K562 (cell line): Measurements from ENCODE around the gene FAM83E. TPM values are rescaled to one million over a fixed set of nuclear protein-coding genes. Genes with fewer than 3 reads are reported as not detected.

ENCODE experiments used
- ATAC-seq: fragments of 200-7000 bp; cut with Tn5 transposase; 3 replicates; pipeline ENCODE4 v1.9.1; 2020; ENCODE audit warnings: moderate library complexity
- BruUV-seq: library from RNA; stranded (reverse); fragments of 400-500 nt; replicated peaks from 2 replicates; lab custom pipeline; 2021; lab: Mats Ljungman, UMichigan
- CTCF ChIA-PET: fragments of 300-600 bp; formaldehyde crosslinking; extraction: SDS; loops from one replicate; lab custom pipeline; 2021; ENCODE audit warnings: low intra/inter-chr PET ratio; lab: Yijun Ruan, JAX
- POLR2A ChIA-PET: fragments of 300-600, 350-650 bp; sonication (Branson Sonifier 250); formaldehyde crosslinking; extraction: SDS; loops from one replicate; lab custom pipeline; 2021; ENCODE audit warnings: antibody characterized with exemption, inconsistent platforms; lab: Yijun Ruan, JAX
- DNase-seq, 4 experiments: peaks; one replicate each; pipeline versions ENCODE4 v3.0.0 to v3.0.0-alpha.2; 2011 to 2018; ENCODE audit warnings: low spot score in 3 of 4, mixed read lengths in 3 of 4; ENCODE audit errors: extremely low read depth in 1 of 4
- FAIRE-seq: peaks from 2 replicates; lab custom pipeline; 2011; peaks lifted over from hg19 to GRCh38; lab: Jason Lieb, UNC
- H2AFZ ChIP-seq: 2 replicates; pipeline ENCODE4 v1.6.0; 2011; ENCODE audit warnings: low read depth, low read length, control low read depth, inconsistent platforms
- H3K27ac ChIP-seq: fragments of 200-600 bp; 3 replicates; pipeline ENCODE4 v1.8.0; 2011; ENCODE audit warnings: low read depth, mild to moderate bottlenecking, control low read depth, inconsistent platforms, low read length, moderate library complexity, mixed read lengths; ENCODE audit errors: extremely low read depth
- H3K27me3 ChIP-seq, 2 experiments: fragments of 300-600 bp in 1 of 2; 2 replicates in 1 of 2; 3 replicates in 1 of 2; pipeline versions ENCODE4 v1.6.0 to v1.8.0; 2011; ENCODE audit warnings: inconsistent platforms in 2 of 2, low read length in 2 of 2, mild to moderate bottlenecking in 1 of 2, mixed read lengths in 1 of 2, moderate library complexity in 1 of 2; ENCODE audit not compliant: control insufficient read depth in 2 of 2, insufficient read depth in 2 of 2
- H3K36me3 ChIP-seq: fragments of 300-600 bp; 3 replicates; pipeline ENCODE4 v1.8.0; 2011; ENCODE audit warnings: mild to moderate bottlenecking, low read length, inconsistent platforms; ENCODE audit not compliant: control insufficient read depth, insufficient read depth
- H3K4me1 ChIP-seq, 2 experiments: fragments of 200-600 bp in 1 of 2; replicated peaks in 1 of 2; 2 replicates in 1 of 2; 3 replicates in 1 of 2; pipeline versions ENCODE4 v1.5.1 to v1.8.0; 2011; ENCODE audit warnings: inconsistent platforms in 2 of 2, low read length in 2 of 2, mild to moderate bottlenecking in 1 of 2, mixed read lengths in 1 of 2, moderate library complexity in 1 of 2; ENCODE audit not compliant: control insufficient read depth in 2 of 2, insufficient read depth in 2 of 2
- H3K4me2 ChIP-seq: 2 replicates; pipeline ENCODE4 v1.6.1; 2011; ENCODE audit warnings: low read length, control low read depth, inconsistent platforms, mixed read lengths; ENCODE audit not compliant: insufficient read depth
- H3K4me3 ChIP-seq: fragments of 200-600 bp; sonication (generic), shearing (Covaris generic); 2 replicates; pipeline ENCODE4 v1.5.1; 2016; ENCODE audit warnings: control low read depth, inconsistent platforms
- H3K79me2 ChIP-seq: fragments of 200-600 bp; 3 replicates; pipeline ENCODE4 v1.8.0; 2011; ENCODE audit warnings: low read length, inconsistent platforms; ENCODE audit not compliant: control insufficient read depth, insufficient read depth
- H3K9ac ChIP-seq, 2 experiments: 2 replicates each; pipeline versions ENCODE4 v1.6.0 to v1.6.1; 2011; ENCODE audit warnings: low read depth in 2 of 2, low read length in 2 of 2, control low read depth in 1 of 2, inconsistent platforms in 1 of 2, mild to moderate bottlenecking in 1 of 2, mixed read lengths in 1 of 2; ENCODE audit not compliant: insufficient read depth in 1 of 2
- H3K9me1 ChIP-seq: one replicate; pipeline ENCODE4 v1.6.0; 2011; ENCODE audit warnings: inconsistent platforms, mild to moderate bottlenecking, low read length, moderate library complexity; ENCODE audit not compliant: control insufficient read depth, insufficient read depth
- H3K9me3 ChIP-seq: replicated peaks from 2 replicates; pipeline ENCODE4 v1.5.1; 2011; ENCODE audit warnings: low read depth, low read length, inconsistent platforms; ENCODE audit not compliant: control insufficient read depth, insufficient read depth
- H4K20me1 ChIP-seq: replicated peaks from 2 replicates; pipeline ENCODE4 v1.6.1; 2011; ENCODE audit warnings: low read length, inconsistent platforms, mixed read lengths; ENCODE audit not compliant: control insufficient read depth, insufficient read depth
- ATF7 ChIP-seq: fragments of 450-650 bp; IDR thresholded peaks from 2 replicates; pipeline ENCODE4 v1.7.1; 2014; ENCODE audit warnings: mild to moderate bottlenecking, moderate library complexity
- HNRNPUL1 ChIP-seq: fragments of 200-400 bp; formaldehyde crosslinking; IDR thresholded peaks from 2 replicates; pipeline ENCODE4 v1.6.1; 2017; ENCODE audit warnings: low read length
- POLR2A ChIP-seq: fragments of 450-650 bp; conservative IDR thresholded peaks from 2 replicates; pipeline ENCODE4 v1.6.1; 2016
- POLR2H ChIP-seq: IDR thresholded peaks from 2 replicates; pipeline ENCODE4 v1.6.1; 2016; ENCODE audit warnings: missing genetic modification characterization, low read depth, mild to moderate bottlenecking, control low read depth, missing compliant biosample characterization, moderate library complexity
- RBFOX2 ChIP-seq: fragments of 200-400 bp; formaldehyde crosslinking; IDR thresholded peaks from 2 replicates; pipeline ENCODE4 v1.6.1; 2017; ENCODE audit warnings: low read depth, mild to moderate bottlenecking, low read length, moderate library complexity
- RBM22 ChIP-seq: fragments of 200-400 bp; formaldehyde crosslinking; IDR thresholded peaks from 2 replicates; pipeline ENCODE4 v1.6.1; 2018; ENCODE audit warnings: low read length, low read depth; ENCODE audit not compliant: poor library complexity, severe bottlenecking
- TFAP4 ChIP-seq: sonication (generic); formaldehyde crosslinking; IDR thresholded peaks from 2 replicates; pipeline ENCODE4 v1.8.0; 2022; ENCODE audit warnings: missing genetic modification reagents, mild to moderate bottlenecking, moderate library complexity, borderline replicate concordance
- ZNF57 ChIP-seq: fragments of 450-650 bp; formaldehyde crosslinking; IDR thresholded peaks from 2 replicates; pipeline ENCODE4 v1.4.0; 2020; ENCODE audit warnings: mild to moderate bottlenecking, moderate library complexity
- WGBS: fragments of 100-300 bp; shearing (Covaris generic); methylation state at CpG from one replicate; pipeline ENCODE4 v1.1.6; 2016; ENCODE audit warnings: low coverage, mixed read lengths; ENCODE audit not compliant: insufficient coverage; ENCODE audit errors: missing lambda C conversion rate; 5-methylcytosine and 5-hydroxymethylcytosine counted together
- in situ Hi-C: fragments of 300-500 bp; cut with MboI; formaldehyde crosslinking; loops from 4 replicates; pipeline ENCODE4 v1.15.0; 2018; ENCODE audit warnings: inconsistent platforms, mixed read lengths
- intact Hi-C: fragments of 100-400 bp; cut with micrococcal nuclease; formaldehyde crosslinking; loops from 2 replicates; pipeline ENCODE4 v1.14.2; 2022
- polyA plus RNA-seq, 8 experiments: library from polyadenylated mRNA; depleted of rRNA in 4 of 8; stranded (reverse) in 5 of 8; unstranded in 3 of 8; fragments of >200 nt; fragmentation: Nextera tagmentation in 2 of 8; fragmentation: Illumina TruSeq in 1 of 8; extraction: Ambion mirVana in 2 of 8; extraction: Trizol in 1 of 8; gene quantifications; 2 replicates each; pipeline versions ENCODE4 v1.2.1 to v1.2.3, GENCODE V29; 2011 to 2014; ENCODE audit warnings: inconsistent platforms in 1 of 8, missing spikeins in 1 of 8
- total RNA-seq, 7 experiments: library from RNA; depleted of rRNA in 6 of 7; stranded (reverse); fragments of >200 nt in 6 of 7; fragmentation: Illumina TruSeq in 2 of 7; extraction: Trizol in 2 of 7; gene quantifications; 2 replicates each; pipeline versions ENCODE4 v1.2.1 to v1.2.3, GENCODE V29; 2011 to 2021; ENCODE audit warnings: low replicate concordance in 1 of 7

FAM83E gene
- total and polyA plus RNA-seq, 9 of the 15 experiments (the other 6 are each of a cell fraction or from before 2014, with no cell fraction given) = 0.15 to 0.87 (median 0.29) TPM; not detected in 4

GRCh38 chr19:48616491-48617056 lies 1.7 kb upstream of the FAM83E start:
- Histone ChIP-seq H3K27me3 (no peaks in the 10 kb centered on the region), H3K27ac (no peak overlapping the region), H3K9me3 (no peaks in the 10 kb centered on the region), H3K79me2 (peaks cover 44% of the 10 kb centered on the region), H3K9me1 (peaks cover 11% of the 10 kb centered on the region), H3K36me3 (peaks cover 38% of the 10 kb centered on the region; the same call in 2 of the 3 replicates), H3K4me2 (peak overlapping the region; percentile 91), H2AFZ (no peak overlapping the region), H3K4me3 (peak overlapping the region; percentile 64), H3K4me1 (peaks cover 30 to 60% of the 10 kb centered on the region in 2 experiments; a peak in 4 of 5 replicates), H4K20me1 (peaks cover 37% of the 10 kb centered on the region), H3K9ac (peak overlapping the region; percentile 94)
- DNase-seq (peak in 1 of 4 experiments; percentile 14), FAIRE-seq (no peak), ATAC-seq (no peak)
- in situ Hi-C loops (no loop called here), intact Hi-C loops (no loop called here)
- TF ChIP-seq POLR2A (0 out of 2 replicates have a peak, but pooled peaks have one; percentile 10), POLR2H (tag) (0 out of 2 replicates have a peak, but pooled peaks have one; percentile 25), TFAP4 (CRISPR knock-in tag) (peak; percentile 4; the same call in 1 of the 2 replicates), RBFOX2 (peak; percentile 72), RBM22 (peak; percentile 37), HNRNPUL1 (0 out of 2 replicates have a peak, but pooled peaks have one; percentile 54), ZNF57 (CRISPR knock-in tag) (no peak), ATF7 (no peak)
- WGBS = 62% methylated on average over 12 of the region's 12 CpGs
- ChIA-PET POLR2A (interaction anchor here (0.6 to 4.7 kb wide), 20 partner anchors 8 to 974 kb away, joined by 3 to 85 read pairs (median 4); partner anchors contain the start of gene SPACA4), CTCF (no interaction called here)
- BruUV-seq = no TSS peak
